HCT116 (cell line): ENCODE measurements around the gene INKA2. TPM values are rescaled to one million over a fixed set of nuclear protein-coding genes. Genes with fewer than 3 reads are reported as not detected.

Experiments
- ATAC-seq: fragments of 200-7000 bp; cut with Tn5 transposase; 2 replicates; pipeline ENCODE4 v1.9.1; 2020; ENCODE audit warnings: mild to moderate bottlenecking, moderate library complexity
- BruUV-seq: library from RNA; stranded (reverse); fragments of 400-500 nt; replicated peaks from 2 replicates; lab custom pipeline; 2021; lab: Mats Ljungman, UMichigan
- CTCF ChIA-PET: fragments of 300-600 bp; sonication (Branson Sonifier 250); formaldehyde crosslinking; loops from one replicate; lab custom pipeline; 2021; ENCODE audit warnings: antibody characterized with exemption; lab: Charles Lee
- POLR2A ChIA-PET: fragments of 300-600, 350-600 bp; sonication (Branson Sonifier 250); formaldehyde crosslinking; loops from one replicate; lab custom pipeline; 2021; ENCODE audit warnings: antibody characterized with exemption; lab: Charles Lee
- RAD21 ChIA-PET, 2 experiments: fragments of 300-600 bp; sonication (Branson Sonifier 250); formaldehyde crosslinking; loops; one replicate each; lab custom pipeline; 2023; ENCODE audit warnings: low total read pairs in 2 of 2; ENCODE audit not compliant: uncharacterized antibody in 2 of 2, unreplicated experiment in 2 of 2, low non-redundant PET in 1 of 2; lab: Charles Lee
- DNase-seq: peaks from one replicate; pipeline ENCODE4 v3.0.0-alpha.2; 2010; ENCODE audit warnings: low read depth, low spot score
- H2AFZ ChIP-seq: fragments of 200-600 bp; shearing (Covaris generic), sonication (generic); 2 replicates; pipeline ENCODE4 v1.6.1; 2017; ENCODE audit warnings: low read depth, mixed run types, mixed read lengths, antibody characterized with exemption, low read length; ENCODE audit not compliant: poor library complexity, severe bottlenecking
- H3K27ac ChIP-seq: 2 replicates; pipeline ENCODE4 v1.5.1; 2012; ENCODE audit warnings: low read depth, low read length
- H3K27me3 ChIP-seq: fragments of 200-600 bp; sonication (generic); 2 replicates; pipeline ENCODE4 v1.6.1; 2016; ENCODE audit warnings: mixed run types, low read length, mixed read lengths; ENCODE audit not compliant: insufficient read depth
- H3K36me3 ChIP-seq, 2 experiments: fragments of 200-500 bp in 1 of 2; fragments of 200-600 bp in 1 of 2; sonication (Bioruptor generic) in 1 of 2; sonication (generic) in 1 of 2; 2 replicates each; pipeline versions ENCODE4 v1.5.1 to v1.6.1; 2014 to 2016; ENCODE audit warnings: low read length in 2 of 2, inconsistent platforms in 1 of 2, mixed read lengths in 1 of 2, mixed run types in 1 of 2; ENCODE audit not compliant: insufficient read depth in 2 of 2, control insufficient read depth in 1 of 2
- H3K4me1 ChIP-seq, 2 experiments: fragments of 200-600 bp in 1 of 2; sonication (generic) in 1 of 2; 2 replicates each; pipeline versions ENCODE4 v1.5.1 to v1.6.1; 2012 to 2017; ENCODE audit warnings: low read length in 2 of 2, inconsistent platforms in 1 of 2, mild to moderate bottlenecking in 1 of 2, mixed read lengths in 1 of 2, mixed run types in 1 of 2, moderate library complexity in 1 of 2; ENCODE audit not compliant: insufficient read depth in 2 of 2, control insufficient read depth in 1 of 2
- H3K4me2 ChIP-seq: fragments of 200-600 bp; sonication (generic); 2 replicates; pipeline ENCODE4 v1.6.1; 2017; ENCODE audit warnings: mixed run types, low read length, mixed read lengths
- H3K4me3 ChIP-seq, 2 experiments: fragments of 200-600 bp in 1 of 2; sonication (generic) in 1 of 2; replicated peaks in 1 of 2; 2 replicates each; pipeline ENCODE4 v1.5.1; 2011 to 2016; ENCODE audit warnings: low read length in 2 of 2, control low read depth in 1 of 2, low read depth in 1 of 2, mild to moderate bottlenecking in 1 of 2, mixed read lengths in 1 of 2, mixed run types in 1 of 2
- H3K79me2 ChIP-seq: fragments of 200-600 bp; sonication (generic); 2 replicates; pipeline ENCODE4 v1.6.1; 2017; ENCODE audit warnings: mild to moderate bottlenecking, mixed run types, low read length, moderate library complexity, mixed read lengths; ENCODE audit not compliant: insufficient read depth
- H3K9ac ChIP-seq: fragments of 200-600 bp; sonication (generic); 2 replicates; pipeline ENCODE4 v1.6.1; 2016; ENCODE audit warnings: low read length, mixed read lengths
- H3K9me2 ChIP-seq: fragments of 200-600 bp; sonication (generic), shearing (Covaris generic); 2 replicates; pipeline ENCODE4 v1.6.1; 2017; ENCODE audit warnings: mixed run types, mild to moderate bottlenecking, moderate library complexity; ENCODE audit not compliant: insufficient read depth
- H3K9me3 ChIP-seq, 2 experiments: fragments of 200-500 bp in 1 of 2; fragments of 200-600 bp in 1 of 2; sonication (Bioruptor generic) in 1 of 2; sonication (generic) in 1 of 2; 2 replicates each; pipeline ENCODE4 v1.6.1; 2014 to 2017; ENCODE audit warnings: low read length in 2 of 2, mixed read lengths in 2 of 2, inconsistent platforms in 1 of 2, low read depth in 1 of 2, mild to moderate bottlenecking in 1 of 2, mixed run types in 1 of 2, moderate library complexity in 1 of 2; ENCODE audit not compliant: control insufficient read depth in 1 of 2, insufficient read depth in 1 of 2
- H4K20me1 ChIP-seq: fragments of 200-600 bp; sonication (generic), shearing (Covaris generic); 2 replicates; pipeline ENCODE4 v1.6.1; 2017; ENCODE audit warnings: mixed run types, mild to moderate bottlenecking, moderate library complexity; ENCODE audit not compliant: insufficient read depth
- ATF3 ChIP-seq: IDR thresholded peaks from 2 replicates; pipeline ENCODE4 v1.6.1; 2012
- ELF1 ChIP-seq: IDR thresholded peaks from 2 replicates; pipeline ENCODE4 v1.6.1; 2012; ENCODE audit warnings: low read depth, borderline replicate concordance
- EZH2 ChIP-seq: fragments of 200-600 bp; sonication (generic); IDR thresholded peaks from 2 replicates; pipeline ENCODE4 v1.6.1; 2017; ENCODE audit warnings: antibody characterized with exemption, mixed run types
- JUND ChIP-seq: IDR thresholded peaks from 2 replicates; pipeline ENCODE4 v1.6.1; 2012
- MAX ChIP-seq: IDR thresholded peaks from 2 replicates; pipeline ENCODE4 v1.6.1; 2012
- POLR2AphosphoS5 ChIP-seq: IDR thresholded peaks from 2 replicates; pipeline ENCODE4 v1.6.1; 2011; ENCODE audit warnings: mild to moderate bottlenecking, low read depth, low read length, moderate library complexity
- RAD21 ChIP-seq: IDR thresholded peaks from 2 replicates; pipeline ENCODE4 v1.6.1; 2012; ENCODE audit warnings: low read depth, mild to moderate bottlenecking
- SP1 ChIP-seq: IDR thresholded peaks from 2 replicates; pipeline ENCODE4 v1.6.1; 2012; ENCODE audit warnings: low read depth
- SRF ChIP-seq: IDR thresholded peaks from 2 replicates; pipeline ENCODE4 v1.6.1; 2012; ENCODE audit warnings: low read depth
- TCF7L2 ChIP-seq: IDR thresholded peaks from 2 replicates; pipeline ENCODE4 v1.7.0; 2011; ENCODE audit warnings: borderline replicate concordance, inconsistent platforms; ENCODE audit not compliant: insufficient read depth, insufficient read length; ENCODE audit errors: extremely low read depth
- YY1 ChIP-seq: IDR thresholded peaks from 2 replicates; pipeline ENCODE4 v1.6.1; 2011; ENCODE audit warnings: low read length, low read depth, moderate library complexity, mild to moderate bottlenecking; ENCODE audit not compliant: insufficient replicate concordance; ENCODE audit errors: extremely low read depth
- ZFX ChIP-seq: fragments of 450-650 bp; IDR thresholded peaks from 2 replicates; pipeline ENCODE4 v1.6.1; 2017
- ZNF274 ChIP-seq: fragments of 200-500 bp; sonication (Bioruptor generic); IDR thresholded peaks from 2 replicates; pipeline ENCODE4 v1.6.1; 2014; ENCODE audit warnings: mild to moderate bottlenecking, low read depth, low read length, inconsistent platforms
- intact Hi-C: fragments of 100-400 bp; cut with micrococcal nuclease; formaldehyde crosslinking; loops from 2 replicates; pipeline ENCODE4 v1.10.0; 2022
- total RNA-seq: library from RNA; stranded (reverse); gene quantifications from one replicate; pipeline ENCODE4 v1.2.1, GENCODE V29; 2021; ENCODE audit not compliant: unreplicated experiment
- TF ChIP-seq, protein P1 (sequence below): IDR thresholded peaks from 2 replicates; pipeline ENCODE4 v1.6.1; 2012; ENCODE audit warnings: low read depth
- TF ChIP-seq, protein P2 (sequence below), 3 experiments: fragments of 200-600 bp in 1 of 3; sonication (generic) in 1 of 3; IDR thresholded peaks in 2 of 3; conservative IDR thresholded peaks in 1 of 3; 2 replicates each; pipeline ENCODE4 v1.5.1; 2012 to 2017; ENCODE audit warnings: low read depth in 2 of 3, low read length in 2 of 3, antibody characterized with exemption in 1 of 3, borderline replicate concordance in 1 of 3, control low read depth in 1 of 3, mild to moderate bottlenecking in 1 of 3, mixed read lengths in 1 of 3, mixed run types in 1 of 3, moderate library complexity in 1 of 3; ENCODE audit not compliant: insufficient read depth in 1 of 3
- TF ChIP-seq, protein P3 (sequence below): IDR thresholded peaks from 2 replicates; pipeline ENCODE4 v1.6.1; 2011; ENCODE audit warnings: mild to moderate bottlenecking, low read length, moderate library complexity; ENCODE audit not compliant: insufficient replicate concordance; ENCODE audit errors: extremely low read depth

INKA2 gene
- total RNA-seq, 1 experiment from 2014 or later = 4.0 TPM

- BruUV-seq = no TSS peak
- intact Hi-C loops = no loop called here
Observed at GRCh38 chr1:111691886-111692285, 47.3 kb downstream of the INKA2 start.

GRCh38 chr1:111690306-111690617, 48.9 kb downstream of the INKA2 start:
- Histone ChIP-seq H2AFZ (no peak overlapping the region), H3K9ac (no peak overlapping the region), H3K36me3 (peaks cover 0 to 7% of the 10 kb centered on the region in 2 experiments; a peak in 1 of 4 replicates), H3K4me2 (no peak overlapping the region), H3K27ac (no peak overlapping the region), H3K4me1 (no peaks in the 10 kb centered on the region; a peak in 1 of 4 replicates), H3K9me3 (no peaks in the 10 kb centered on the region), H3K27me3 (no peaks in the 10 kb centered on the region), H3K79me2 (0 out of 2 replicates have a peak, but pooled peaks cover 9% of the 10 kb centered on the region), H3K9me2 (no peaks in the 10 kb centered on the region), H3K4me3 (no peak overlapping the region), H4K20me1 (no peaks in the 10 kb centered on the region)
- intact Hi-C loops = no loop called here
- no TSS peak for BruUV-seq
- no peak for DNase-seq
- RAD21 ChIA-PET = no interaction called here
- POLR2A ChIA-PET = interaction anchor here (1.1 kb wide), 1 partner anchor 12 kb away, joined by 4 read pairs; no protein-coding TSS in a partner anchor
- CTCF ChIA-PET = interaction anchor here (1.1 kb wide), 1 partner anchor 57 kb away, joined by 3 read pairs; no protein-coding TSS in a partner anchor
- no peak for ATAC-seq
- TF ChIP-seq, protein P1, sequence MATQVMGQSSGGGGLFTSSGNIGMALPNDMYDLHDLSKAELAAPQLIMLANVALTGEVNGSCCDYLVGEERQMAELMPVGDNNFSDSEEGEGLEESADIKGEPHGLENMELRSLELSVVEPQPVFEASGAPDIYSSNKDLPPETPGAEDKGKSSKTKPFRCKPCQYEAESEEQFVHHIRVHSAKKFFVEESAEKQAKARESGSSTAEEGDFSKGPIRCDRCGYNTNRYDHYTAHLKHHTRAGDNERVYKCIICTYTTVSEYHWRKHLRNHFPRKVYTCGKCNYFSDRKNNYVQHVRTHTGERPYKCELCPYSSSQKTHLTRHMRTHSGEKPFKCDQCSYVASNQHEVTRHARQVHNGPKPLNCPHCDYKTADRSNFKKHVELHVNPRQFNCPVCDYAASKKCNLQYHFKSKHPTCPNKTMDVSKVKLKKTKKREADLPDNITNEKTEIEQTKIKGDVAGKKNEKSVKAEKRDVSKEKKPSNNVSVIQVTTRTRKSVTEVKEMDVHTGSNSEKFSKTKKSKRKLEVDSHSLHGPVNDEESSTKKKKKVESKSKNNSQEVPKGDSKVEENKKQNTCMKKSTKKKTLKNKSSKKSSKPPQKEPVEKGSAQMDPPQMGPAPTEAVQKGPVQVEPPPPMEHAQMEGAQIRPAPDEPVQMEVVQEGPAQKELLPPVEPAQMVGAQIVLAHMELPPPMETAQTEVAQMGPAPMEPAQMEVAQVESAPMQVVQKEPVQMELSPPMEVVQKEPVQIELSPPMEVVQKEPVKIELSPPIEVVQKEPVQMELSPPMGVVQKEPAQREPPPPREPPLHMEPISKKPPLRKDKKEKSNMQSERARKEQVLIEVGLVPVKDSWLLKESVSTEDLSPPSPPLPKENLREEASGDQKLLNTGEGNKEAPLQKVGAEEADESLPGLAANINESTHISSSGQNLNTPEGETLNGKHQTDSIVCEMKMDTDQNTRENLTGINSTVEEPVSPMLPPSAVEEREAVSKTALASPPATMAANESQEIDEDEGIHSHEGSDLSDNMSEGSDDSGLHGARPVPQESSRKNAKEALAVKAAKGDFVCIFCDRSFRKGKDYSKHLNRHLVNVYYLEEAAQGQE = no peak
- TF ChIP-seq ATF3 (no peak), SP1 (no peak), JUND (no peak), SRF (no peak)
- TF ChIP-seq, protein P2, sequence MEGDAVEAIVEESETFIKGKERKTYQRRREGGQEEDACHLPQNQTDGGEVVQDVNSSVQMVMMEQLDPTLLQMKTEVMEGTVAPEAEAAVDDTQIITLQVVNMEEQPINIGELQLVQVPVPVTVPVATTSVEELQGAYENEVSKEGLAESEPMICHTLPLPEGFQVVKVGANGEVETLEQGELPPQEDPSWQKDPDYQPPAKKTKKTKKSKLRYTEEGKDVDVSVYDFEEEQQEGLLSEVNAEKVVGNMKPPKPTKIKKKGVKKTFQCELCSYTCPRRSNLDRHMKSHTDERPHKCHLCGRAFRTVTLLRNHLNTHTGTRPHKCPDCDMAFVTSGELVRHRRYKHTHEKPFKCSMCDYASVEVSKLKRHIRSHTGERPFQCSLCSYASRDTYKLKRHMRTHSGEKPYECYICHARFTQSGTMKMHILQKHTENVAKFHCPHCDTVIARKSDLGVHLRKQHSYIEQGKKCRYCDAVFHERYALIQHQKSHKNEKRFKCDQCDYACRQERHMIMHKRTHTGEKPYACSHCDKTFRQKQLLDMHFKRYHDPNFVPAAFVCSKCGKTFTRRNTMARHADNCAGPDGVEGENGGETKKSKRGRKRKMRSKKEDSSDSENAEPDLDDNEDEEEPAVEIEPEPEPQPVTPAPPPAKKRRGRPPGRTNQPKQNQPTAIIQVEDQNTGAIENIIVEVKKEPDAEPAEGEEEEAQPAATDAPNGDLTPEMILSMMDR (IDR thresholded peaks at IDR 0.05 in 2 of 3, conservative IDR thresholded peaks at IDR 0.05 in 1 of 3; ENCODE audit: borderline replicate concordance in 1 of 3, insufficient read depth in 1 of 3, low read depth in 2 of 3, low read length in 2 of 3) = no peak
- TF ChIP-seq, protein P3, sequence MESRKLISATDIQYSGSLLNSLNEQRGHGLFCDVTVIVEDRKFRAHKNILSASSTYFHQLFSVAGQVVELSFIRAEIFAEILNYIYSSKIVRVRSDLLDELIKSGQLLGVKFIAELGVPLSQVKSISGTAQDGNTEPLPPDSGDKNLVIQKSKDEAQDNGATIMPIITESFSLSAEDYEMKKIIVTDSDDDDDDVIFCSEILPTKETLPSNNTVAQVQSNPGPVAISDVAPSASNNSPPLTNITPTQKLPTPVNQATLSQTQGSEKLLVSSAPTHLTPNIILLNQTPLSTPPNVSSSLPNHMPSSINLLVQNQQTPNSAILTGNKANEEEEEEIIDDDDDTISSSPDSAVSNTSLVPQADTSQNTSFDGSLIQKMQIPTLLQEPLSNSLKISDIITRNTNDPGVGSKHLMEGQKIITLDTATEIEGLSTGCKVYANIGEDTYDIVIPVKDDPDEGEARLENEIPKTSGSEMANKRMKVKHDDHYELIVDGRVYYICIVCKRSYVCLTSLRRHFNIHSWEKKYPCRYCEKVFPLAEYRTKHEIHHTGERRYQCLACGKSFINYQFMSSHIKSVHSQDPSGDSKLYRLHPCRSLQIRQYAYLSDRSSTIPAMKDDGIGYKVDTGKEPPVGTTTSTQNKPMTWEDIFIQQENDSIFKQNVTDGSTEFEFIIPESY = no peak

More at GRCh38 chr1:111691886-111692285, 47.3 kb downstream of the INKA2 start:
- H3K79me2 ChIP-seq = 0 out of 2 replicates have a peak, but pooled peaks cover 9% of the 10 kb centered on the region
- no peaks in the 10 kb centered on the region for H4K20me1 ChIP-seq
- no peaks in the 10 kb centered on the region for H3K9me3 ChIP-seq
- H3K4me1 ChIP-seq = no peaks in the 10 kb centered on the region; a peak in 1 of 4 replicates
- ATAC-seq = no peak
- H3K4me3 ChIP-seq = no peak overlapping the region
- H3K9ac ChIP-seq = no peak overlapping the region
- no peaks in the 10 kb centered on the region for H3K27me3 ChIP-seq
- POLR2A ChIA-PET = no interaction called here
- RAD21 ChIA-PET = no interaction called here
- CTCF ChIA-PET = no interaction called here
- TF ChIP-seq ELF1 (no peak), MAX (no peak), TCF7L2 (no peak), ZFX (no peak), ZNF274 (no peak), JUND (no peak), EZH2 (no peak), RAD21 (no peak), POLR2AphosphoS5 (no peak), YY1 (no peak)
- DNase-seq = no peak
- peaks cover 0 to 10% of the 10 kb centered on the region in 2 experiments; a peak in 1 of 4 replicates for H3K36me3 ChIP-seq
- no peak overlapping the region for H2AFZ ChIP-seq
- no peak overlapping the region for H3K4me2 ChIP-seq
- no peak overlapping the region for H3K27ac ChIP-seq
- no peaks in the 10 kb centered on the region for H3K9me2 ChIP-seq
